ENCODE data around the gene CHL1. TPM values are rescaled to one million over a fixed set of nuclear protein-coding genes. Genes with fewer than 3 reads are reported as not detected.

CHL1 gene
- total RNA-seq, 4 donors from 2014 or later = 10.4 to 41.5 (median 25.4) TPM

GRCh38 chr3:330494-331115, 134.0 kb downstream of the CHL1 start:
- H3K4me3 ChIP-seq = no peak overlapping the region
- WGBS, 2 donors (ENCODE audit: low coverage in 1 of 2) = 59 to 65% methylated on average over 1 of the region's 1 CpG
- H3K4me1 ChIP-seq = no peaks in the 10 kb centered on the region
- in situ Hi-C loops (cut with MboI; ENCODE audit: low pct_ligation_motif_present in 1 of 4, low pct_unique_long_range_greater_than_20kb in 1 of 4, low sequenced_read_pairs in 3 of 4) = no loop called here
- DNase-seq = no peak
- no peak for TF ChIP-seq EP300 (IDR thresholded peaks at IDR 0.05; ENCODE audit: low read depth)
- TF ChIP-seq POLR2A (IDR thresholded peaks at IDR 0.05) = no peak
- TF ChIP-seq, protein P1, sequence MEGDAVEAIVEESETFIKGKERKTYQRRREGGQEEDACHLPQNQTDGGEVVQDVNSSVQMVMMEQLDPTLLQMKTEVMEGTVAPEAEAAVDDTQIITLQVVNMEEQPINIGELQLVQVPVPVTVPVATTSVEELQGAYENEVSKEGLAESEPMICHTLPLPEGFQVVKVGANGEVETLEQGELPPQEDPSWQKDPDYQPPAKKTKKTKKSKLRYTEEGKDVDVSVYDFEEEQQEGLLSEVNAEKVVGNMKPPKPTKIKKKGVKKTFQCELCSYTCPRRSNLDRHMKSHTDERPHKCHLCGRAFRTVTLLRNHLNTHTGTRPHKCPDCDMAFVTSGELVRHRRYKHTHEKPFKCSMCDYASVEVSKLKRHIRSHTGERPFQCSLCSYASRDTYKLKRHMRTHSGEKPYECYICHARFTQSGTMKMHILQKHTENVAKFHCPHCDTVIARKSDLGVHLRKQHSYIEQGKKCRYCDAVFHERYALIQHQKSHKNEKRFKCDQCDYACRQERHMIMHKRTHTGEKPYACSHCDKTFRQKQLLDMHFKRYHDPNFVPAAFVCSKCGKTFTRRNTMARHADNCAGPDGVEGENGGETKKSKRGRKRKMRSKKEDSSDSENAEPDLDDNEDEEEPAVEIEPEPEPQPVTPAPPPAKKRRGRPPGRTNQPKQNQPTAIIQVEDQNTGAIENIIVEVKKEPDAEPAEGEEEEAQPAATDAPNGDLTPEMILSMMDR (IDR thresholded peaks at IDR 0.05) = no peak
- no peak for TF ChIP-seq POLR2AphosphoS5 (IDR thresholded peaks at IDR 0.05)
- no peak overlapping the region for H3K27ac ChIP-seq
- intact Hi-C loops (cut with DNase I; ENCODE audit: low total_unique reads) = no loop called here
- no peaks in the 10 kb centered on the region for H3K36me3 ChIP-seq
- no peaks in the 10 kb centered on the region for H3K27me3 ChIP-seq
- no peaks in the 10 kb centered on the region for H3K9me3 ChIP-seq

- no peak for DNase-seq
- 67 to 72% methylated on average over 5 of the region's 5 CpGs for WGBS, 2 donors (ENCODE audit: low coverage in 1 of 2)
These were observed 135.3 kb downstream of the CHL1 start for GRCh38 chr3:331881-332280.

DNA sequence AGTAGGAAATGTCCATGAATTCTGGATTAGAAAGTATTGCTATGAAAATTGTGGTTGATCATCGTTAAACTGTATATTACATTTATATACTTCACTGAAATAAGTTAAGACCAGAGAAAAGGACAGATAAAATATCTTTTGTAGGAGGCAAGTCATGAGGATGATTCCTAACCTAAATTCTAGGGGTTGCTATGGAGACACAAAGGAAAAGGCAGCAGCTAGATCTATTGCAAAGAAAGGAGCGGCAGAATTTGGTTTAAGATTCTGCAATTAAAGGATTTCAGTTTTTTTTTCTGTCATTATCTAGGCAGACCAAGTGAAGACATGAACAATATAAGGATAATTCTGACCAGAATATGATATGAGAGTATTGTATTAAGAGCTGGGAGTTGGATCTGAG, 136.1 kb downstream of the CHL1 start:
- in situ Hi-C loops (cut with MboI; ENCODE audit: low pct_ligation_motif_present in 1 of 4, low pct_unique_long_range_greater_than_20kb in 1 of 4, low sequenced_read_pairs in 3 of 4) = no loop called here
- Histone ChIP-seq H3K4me1 (no peaks in the 10 kb centered on the region), H3K36me3 (no peaks in the 10 kb centered on the region), H3K4me3 (no peak overlapping the region), H3K27ac (no peak overlapping the region), H3K9me3 (no peaks in the 10 kb centered on the region), H3K27me3 (no peaks in the 10 kb centered on the region)
- TF ChIP-seq EP300 (IDR thresholded peaks at IDR 0.05; ENCODE audit: low read depth) (no peak), POLR2A (IDR thresholded peaks at IDR 0.05) (no peak), POLR2AphosphoS5 (IDR thresholded peaks at IDR 0.05) (no peak)
- TF ChIP-seq, protein P1 (IDR thresholded peaks at IDR 0.05) = no peak
- no peak for DNase-seq
- 39 to 43% methylated on average over 2 of the region's 2 CpGs for WGBS, 2 donors (ENCODE audit: low coverage in 1 of 2)
- intact Hi-C loops (cut with DNase I; ENCODE audit: low total_unique reads) = no loop called here

More at GRCh38 chr3:331881-332280, 135.3 kb downstream of the CHL1 start:
- in situ Hi-C loops (cut with MboI; ENCODE audit: low pct_ligation_motif_present in 1 of 4, low pct_unique_long_range_greater_than_20kb in 1 of 4, low sequenced_read_pairs in 3 of 4) = no loop called here
- TF ChIP-seq POLR2A (IDR thresholded peaks at IDR 0.05) = no peak
- no peak for TF ChIP-seq POLR2AphosphoS5 (IDR thresholded peaks at IDR 0.05)
- TF ChIP-seq, protein P1 (IDR thresholded peaks at IDR 0.05) = no peak
- TF ChIP-seq EP300 (IDR thresholded peaks at IDR 0.05; ENCODE audit: low read depth) = no peak
- Histone ChIP-seq H3K9me3 (no peaks in the 10 kb centered on the region), H3K4me3 (no peak overlapping the region), H3K36me3 (no peaks in the 10 kb centered on the region), H3K4me1 (no peaks in the 10 kb centered on the region), H3K27ac (no peak overlapping the region), H3K27me3 (no peaks in the 10 kb centered on the region)
- intact Hi-C loops (cut with DNase I; ENCODE audit: low total_unique reads) = no loop called here

GRCh38 chr3:335240-335639, 138.7 kb downstream of the CHL1 start:
- DNase-seq = no peak
- intact Hi-C loops (cut with DNase I; ENCODE audit: low total_unique reads) = no loop called here
- no peak overlapping the region for H3K27ac ChIP-seq
- in situ Hi-C loops (cut with MboI; ENCODE audit: low pct_ligation_motif_present in 1 of 4, low pct_unique_long_range_greater_than_20kb in 1 of 4, low sequenced_read_pairs in 3 of 4) = no loop called here
- H3K9me3 ChIP-seq = no peaks in the 10 kb centered on the region
- H3K4me3 ChIP-seq = no peak overlapping the region
- WGBS, 2 donors (ENCODE audit: low coverage in 1 of 2) = 68 to 69% methylated on average over 5 of the region's 5 CpGs
- no peaks in the 10 kb centered on the region for H3K27me3 ChIP-seq
- TF ChIP-seq EP300 (IDR thresholded peaks at IDR 0.05; ENCODE audit: low read depth) (no peak), POLR2A (IDR thresholded peaks at IDR 0.05) (no peak), POLR2AphosphoS5 (IDR thresholded peaks at IDR 0.05) (no peak)
- TF ChIP-seq, protein P1 (IDR thresholded peaks at IDR 0.05) = no peak
- no peaks in the 10 kb centered on the region for H3K4me1 ChIP-seq
- H3K36me3 ChIP-seq = no peaks in the 10 kb centered on the region

Data from transverse colon (tissue), 4 donors.